ENCODE measurements around the gene AATK. TPM values are rescaled to one million over a fixed set of nuclear protein-coding genes. Genes with fewer than 3 reads are reported as not detected.

Gene AATK
- total and polyA plus RNA-seq, 2 of the 4 experiments (the other 2 are of a cell fraction) = under 0.01 to 0.21 TPM

DNA sequence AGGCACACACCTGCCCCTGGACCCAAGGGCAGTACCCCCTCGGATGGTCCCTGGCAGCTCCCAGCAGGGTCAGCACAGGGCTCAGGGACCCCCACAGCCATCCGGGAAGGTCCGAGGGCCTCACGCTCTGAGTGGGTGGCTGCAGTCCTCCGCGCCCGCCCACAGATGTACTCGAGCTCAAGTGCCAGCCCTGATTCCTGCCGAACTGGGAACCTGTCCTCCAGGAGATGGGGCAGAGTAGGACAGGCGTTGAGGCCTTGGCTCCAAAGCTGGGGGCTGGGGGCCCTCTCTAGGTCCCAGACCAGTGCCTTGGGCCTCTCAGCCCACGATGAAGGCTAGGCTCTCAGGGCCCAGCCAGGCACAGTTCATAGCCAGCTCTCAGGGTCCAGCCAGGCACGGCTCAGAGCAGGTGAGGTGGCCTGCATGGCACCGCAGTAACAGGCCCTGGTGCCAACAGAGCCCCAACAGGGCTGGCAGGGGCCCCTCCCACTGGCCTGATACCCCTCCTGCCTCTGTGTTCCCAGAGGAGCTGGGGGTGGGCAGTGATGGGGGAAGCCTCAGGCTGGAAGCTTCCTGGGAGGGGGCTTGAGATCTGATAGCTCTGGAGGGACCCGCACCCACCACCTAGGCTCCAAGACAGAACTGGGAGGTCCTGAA lies 36.2 kb downstream of the AATK start (continued):
- TF ChIP-seq SMC3 (IDR thresholded peaks at IDR 0.05; ENCODE audit: low read depth, low read length) (no peak), FOS (IDR thresholded peaks at IDR 0.05; ENCODE audit: low read depth, low read length) (no peak)
- TF ChIP-seq, protein P1, sequence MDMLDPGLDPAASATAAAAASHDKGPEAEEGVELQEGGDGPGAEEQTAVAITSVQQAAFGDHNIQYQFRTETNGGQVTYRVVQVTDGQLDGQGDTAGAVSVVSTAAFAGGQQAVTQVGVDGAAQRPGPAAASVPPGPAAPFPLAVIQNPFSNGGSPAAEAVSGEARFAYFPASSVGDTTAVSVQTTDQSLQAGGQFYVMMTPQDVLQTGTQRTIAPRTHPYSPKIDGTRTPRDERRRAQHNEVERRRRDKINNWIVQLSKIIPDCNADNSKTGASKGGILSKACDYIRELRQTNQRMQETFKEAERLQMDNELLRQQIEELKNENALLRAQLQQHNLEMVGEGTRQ (IDR thresholded peaks at IDR 0.05; ENCODE audit: low read depth, low read length) = no peak

DNA sequence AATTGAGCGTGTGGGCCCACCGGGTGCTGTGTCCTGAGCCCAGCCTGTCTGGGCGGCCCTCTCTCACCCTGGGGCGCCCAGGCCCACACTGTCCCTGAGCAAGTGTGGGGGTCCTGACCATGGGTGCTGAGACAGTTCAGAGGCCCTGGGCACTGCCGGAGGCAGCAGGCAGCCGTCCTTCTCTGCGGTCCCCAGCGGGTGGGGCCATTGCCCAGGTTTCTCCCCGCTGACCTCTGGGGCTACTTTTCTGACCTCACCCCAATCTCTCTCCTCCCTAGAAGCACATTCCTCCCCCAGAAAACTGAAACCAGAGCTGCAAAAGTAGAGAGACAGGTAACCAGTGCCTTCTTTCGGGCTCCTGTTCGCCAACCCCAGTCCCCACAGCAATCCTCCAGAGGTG lies 36.7 kb downstream of the AATK start:
- DNase-seq (no peak), ATAC-seq (ENCODE audit: low read depth) (no peak)
- BruUV-seq (replicated peaks) = no TSS peak
- ChIA-PET CTCF (no interaction called here), POLR2A (ENCODE audit: unreplicated experiment) (no interaction called here)
- Histone ChIP-seq H2BK20ac (ENCODE audit: low read depth, low read length) (no peak overlapping the region), H3K36me3 (ENCODE audit: control insufficient read depth, insufficient read depth, low read length) (no peaks in the 10 kb centered on the region), H2BK15ac (ENCODE audit: low read depth, low read length) (no peak overlapping the region), H3K79me1 (ENCODE audit: low read depth in 1 of 2, low read length in 2 of 2) (no peaks in the 10 kb centered on the region), H3K9me1 (ENCODE audit: insufficient read depth, low read length) (no peaks in the 10 kb centered on the region), H3K9ac (ENCODE audit: low read depth, low read length) (no peak overlapping the region), H3K23ac (ENCODE audit: low read depth, low read length) (no peak overlapping the region), H2AK9ac (replicated peaks; ENCODE audit: low read depth, low read length, poor library complexity) (no peak overlapping the region), H3K27me3 (ENCODE audit: control insufficient read depth, insufficient read depth, low read length) (peaks cover 22% of the 10 kb centered on the region), H2AFZ (replicated peaks; ENCODE audit: low read length, poor library complexity) (no peak overlapping the region), H3K4ac (ENCODE audit: low read depth, low read length) (no peak overlapping the region), H2BK5ac (ENCODE audit: low read depth, low read length, poor library complexity, severe bottlenecking) (no peak overlapping the region), H2BK120ac (ENCODE audit: low read depth, low read length) (no peak overlapping the region), H3K4me1 (ENCODE audit: control insufficient read depth, insufficient read depth, low read length) (no peaks in the 10 kb centered on the region), H3K27ac (ENCODE audit: insufficient read depth, low read length) (no peak overlapping the region), H4K8ac (ENCODE audit: low read depth in 2 of 2, low read length in 2 of 2) (no peak overlapping the region), H3K4me2 (ENCODE audit: low read depth, low read length) (no peak overlapping the region), H3K4me3 (ENCODE audit: insufficient read depth, low read depth, low read length) (no peak overlapping the region), H3K56ac (ENCODE audit: extremely low read depth, insufficient read depth, low read length) (no peak overlapping the region), H3K14ac (replicated peaks; ENCODE audit: low read depth, low read length) (no peak overlapping the region), H4K20me1 (ENCODE audit: insufficient read depth, low read length) (no peaks in the 10 kb centered on the region), H3K9me3 (ENCODE audit: control insufficient read depth, insufficient read depth, low read length) (no peaks in the 10 kb centered on the region), H2AK5ac (ENCODE audit: low read depth, low read length) (no peak overlapping the region), H4K91ac (ENCODE audit: insufficient read depth, low read depth, low read length) (no peak overlapping the region), H4K5ac (ENCODE audit: low read depth, low read length) (no peak overlapping the region), H3K18ac (ENCODE audit: low read depth, low read length) (no peak overlapping the region)
- no CpG with 5 or more reads among the region's 11 CpGs for WGBS, 2 experiments (ENCODE audit: extremely low coverage in 2 of 2, insufficient read length in 1 of 2)
- dilution Hi-C loops (cut with HindIII; ENCODE audit: low sequenced_read_pairs, unreplicated experiment) = no loop called here
- TF ChIP-seq CHD1 (IDR thresholded peaks at IDR 0.05; ENCODE audit: low read depth, low read length) = no peak
- TF ChIP-seq FOS (IDR thresholded peaks at IDR 0.05; ENCODE audit: low read depth, low read length) = no peak
- no peak for TF ChIP-seq CEBPB (IDR thresholded peaks at IDR 0.05; ENCODE audit: low read depth, low read length)
- no peak for TF ChIP-seq NFE2L2 (IDR thresholded peaks at IDR 0.05; ENCODE audit: low read depth, low read length)
- TF ChIP-seq BHLHE40 (IDR thresholded peaks at IDR 0.05; ENCODE audit: low read depth, low read length) = no peak
- TF ChIP-seq RCOR1 (IDR thresholded peaks at IDR 0.05; ENCODE audit: insufficient replicate concordance, low read length) = no peak
- TF ChIP-seq POLR2A (IDR thresholded peaks at IDR 0.05; ENCODE audit: low read depth, low read length) = no peak
- TF ChIP-seq, protein P2, sequence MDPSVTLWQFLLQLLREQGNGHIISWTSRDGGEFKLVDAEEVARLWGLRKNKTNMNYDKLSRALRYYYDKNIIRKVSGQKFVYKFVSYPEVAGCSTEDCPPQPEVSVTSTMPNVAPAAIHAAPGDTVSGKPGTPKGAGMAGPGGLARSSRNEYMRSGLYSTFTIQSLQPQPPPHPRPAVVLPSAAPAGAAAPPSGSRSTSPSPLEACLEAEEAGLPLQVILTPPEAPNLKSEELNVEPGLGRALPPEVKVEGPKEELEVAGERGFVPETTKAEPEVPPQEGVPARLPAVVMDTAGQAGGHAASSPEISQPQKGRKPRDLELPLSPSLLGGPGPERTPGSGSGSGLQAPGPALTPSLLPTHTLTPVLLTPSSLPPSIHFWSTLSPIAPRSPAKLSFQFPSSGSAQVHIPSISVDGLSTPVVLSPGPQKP (IDR thresholded peaks at IDR 0.05; ENCODE audit: borderline replicate concordance, low read depth, low read length) = no peak
- no peak for TF ChIP-seq MAZ (IDR thresholded peaks at IDR 0.05; ENCODE audit: borderline replicate concordance, low read depth, low read length)
- TF ChIP-seq MAFK (IDR thresholded peaks at IDR 0.05; ENCODE audit: low read depth, low read length) = no peak
- intact Hi-C loops (cut with micrococcal nuclease) = no loop called here
- in situ Hi-C loops (cut with MboI; ENCODE audit: low sequenced_read_pairs) = no loop called here

Data from IMR-90 (cell line).